Endothelial cell of umbilical vein (primary cell): ENCODE data around the gene RBM20. TPM values are rescaled to one million over a fixed set of nuclear protein-coding genes. Genes with fewer than 3 reads are reported as not detected.

Experiments used
- BruUV-seq: library from RNA; stranded (reverse); fragments of 400-500 nt; replicated peaks from 2 replicates; lab custom pipeline; 2021; lab: Mats Ljungman, UMichigan
- CTCF ChIA-PET: fragments of 300-600, 350-600 bp; sonication (Branson Sonifier 250); formaldehyde crosslinking; loops from one replicate; lab custom pipeline; 2021; ENCODE audit warnings: antibody characterized with exemption, inconsistent platforms; lab: Charles Lee
- POLR2A ChIA-PET: fragments of 300-600, 350-600 bp; sonication (Branson Sonifier 250); formaldehyde crosslinking; loops from one replicate; lab custom pipeline; 2021; ENCODE audit warnings: antibody characterized with exemption, inconsistent platforms; lab: Charles Lee
- DNase-seq: peaks from one replicate; pipeline ENCODE4 v3.0.0-alpha.2; 2011; ENCODE audit warnings: low read depth, low spot score
- FAIRE-seq: peaks from 2 replicates; lab custom pipeline; 2011; peaks lifted over from hg19 to GRCh38; lab: Jason Lieb, UNC
- H2AFZ ChIP-seq: 2 replicates; pipeline ENCODE4 v1.6.0; 2012; ENCODE audit warnings: low read depth, low read length, control low read depth, inconsistent platforms
- H3K27ac ChIP-seq: 2 replicates; pipeline ENCODE4 v1.5.1; 2011; ENCODE audit warnings: low read depth, mild to moderate bottlenecking, control low read depth, low read length, moderate library complexity; ENCODE audit not compliant: insufficient read depth
- H3K27me3 ChIP-seq, 2 experiments: 2 replicates each; pipeline versions ENCODE4 v1.6.0 to v1.6.1; 2011; ENCODE audit warnings: low read length in 2 of 2, mixed read lengths in 1 of 2; ENCODE audit not compliant: control insufficient read depth in 2 of 2, insufficient read depth in 2 of 2
- H3K36me3 ChIP-seq, 2 experiments: 2 replicates in 1 of 2; 3 replicates in 1 of 2; pipeline ENCODE4 v1.5.1; 2011; ENCODE audit warnings: low read length in 2 of 2, mild to moderate bottlenecking in 1 of 2, moderate library complexity in 1 of 2; ENCODE audit not compliant: control insufficient read depth in 2 of 2, insufficient read depth in 2 of 2; ENCODE audit errors: extremely low read depth in 1 of 2
- H3K4me1 ChIP-seq: 3 replicates; pipeline ENCODE4 v1.5.1; 2011; ENCODE audit warnings: mild to moderate bottlenecking, low read length; ENCODE audit not compliant: control insufficient read depth, insufficient read depth; ENCODE audit errors: extremely low read depth
- H3K4me2 ChIP-seq: 2 replicates; pipeline ENCODE4 v1.6.1; 2011; ENCODE audit warnings: low read length, control low read depth, mixed read lengths; ENCODE audit not compliant: insufficient read depth
- H3K4me3 ChIP-seq, 3 experiments: fragments of 200-600 bp in 1 of 3; sonication (generic), shearing (Covaris generic) in 1 of 3; replicated peaks in 1 of 3; 2 replicates each; pipeline ENCODE4 v1.5.1; 2011 to 2016; ENCODE audit warnings: control low read depth in 3 of 3, low read length in 3 of 3, mild to moderate bottlenecking in 2 of 3, inconsistent platforms in 1 of 3, low read depth in 1 of 3, moderate library complexity in 1 of 3; ENCODE audit not compliant: insufficient read depth in 1 of 3
- H3K79me2 ChIP-seq: 2 replicates; pipeline ENCODE4 v1.6.0; 2012; ENCODE audit warnings: low read length, inconsistent platforms; ENCODE audit not compliant: control insufficient read depth, insufficient read depth
- H3K9ac ChIP-seq: replicated peaks from 2 replicates; pipeline ENCODE3; 2011; ENCODE audit warnings: low read length, control low read depth; ENCODE audit not compliant: insufficient read depth; ENCODE audit errors: extremely low read depth
- H3K9me1 ChIP-seq: replicated peaks from 3 replicates; pipeline ENCODE4 v1.6.0; 2011; ENCODE audit warnings: mild to moderate bottlenecking, low read length; ENCODE audit not compliant: control insufficient read depth, insufficient read depth; ENCODE audit errors: extremely low read depth
- H3K9me3 ChIP-seq: replicated peaks from 2 replicates; pipeline ENCODE4 v1.5.1; 2012; ENCODE audit warnings: low read length, inconsistent platforms; ENCODE audit not compliant: control insufficient read depth, insufficient read depth
- H4K20me1 ChIP-seq: replicated peaks from 2 replicates; pipeline ENCODE3; 2011; ENCODE audit warnings: mild to moderate bottlenecking, low read length; ENCODE audit not compliant: control insufficient read depth, insufficient read depth; ENCODE audit errors: extremely low read depth
- EZH2 ChIP-seq: IDR thresholded peaks from 2 replicates; pipeline ENCODE4 v1.6.1; 2012; ENCODE audit warnings: borderline replicate concordance, low read depth, mild to moderate bottlenecking, moderate library complexity, low read length, inconsistent platforms; ENCODE audit not compliant: severe bottlenecking
- FOS ChIP-seq: IDR thresholded peaks from 2 replicates; pipeline ENCODE4 v1.6.1; 2011; ENCODE audit warnings: mild to moderate bottlenecking, low read length, moderate library complexity, borderline replicate concordance; ENCODE audit not compliant: insufficient read depth
- GATA2 ChIP-seq: IDR thresholded peaks from 2 replicates; pipeline ENCODE4 v1.7.0; 2011; ENCODE audit warnings: low read depth, mild to moderate bottlenecking, moderate library complexity, mixed read lengths, low read length; ENCODE audit not compliant: insufficient read length, insufficient read depth
- JUN ChIP-seq: IDR thresholded peaks from 2 replicates; pipeline ENCODE4 v1.6.1; 2011; ENCODE audit warnings: borderline replicate concordance, low read depth; ENCODE audit not compliant: insufficient read length, insufficient read depth
- MYC ChIP-seq: IDR thresholded peaks from one replicate; pipeline ENCODE4 v1.6.1; 2011; ENCODE audit warnings: mild to moderate bottlenecking, low read depth, low read length
- POLR2A ChIP-seq: IDR thresholded peaks from 2 replicates; pipeline ENCODE4 v1.6.1; 2012; ENCODE audit warnings: low read depth, mild to moderate bottlenecking, control low read depth, low read length
- POLR2AphosphoS5 ChIP-seq: IDR thresholded peaks from 2 replicates; pipeline ENCODE4 v1.6.1; 2012; ENCODE audit warnings: low read depth, mild to moderate bottlenecking, control low read depth, low read length, moderate library complexity; ENCODE audit not compliant: insufficient read depth
- dilution Hi-C: fragments of 300-500 bp; cut with MboI; formaldehyde crosslinking; loops from one replicate; pipeline ENCODE4 v1.15.0; 2019; ENCODE audit warnings: low sequenced_read_pairs; ENCODE audit not compliant: extremely low pct_ligation_motif_present
- intact Hi-C: fragments of 100-400 bp; cut with micrococcal nuclease; formaldehyde crosslinking; loops from one replicate; pipeline ENCODE4 v1.10.0; 2022
- polyA plus RNA-seq, 4 experiments: library from polyadenylated mRNA; depleted of rRNA in 3 of 4; stranded (reverse) in 3 of 4; unstranded in 1 of 4; fragments of >200 nt; gene quantifications; 2 replicates each; pipeline versions ENCODE4 v1.2.1 to v1.2.3, GENCODE V29; 2011 to 2012; ENCODE audit warnings: missing spikeins in 1 of 4
- total RNA-seq: library from RNA; stranded (reverse); gene quantifications from 2 replicates; pipeline ENCODE4 v1.2.3, GENCODE V29; 2021
- TF ChIP-seq, protein P1 (sequence below): IDR thresholded peaks from 2 replicates; pipeline ENCODE4 v1.6.1; 2011; ENCODE audit not compliant: insufficient read depth, insufficient read length
- TF ChIP-seq, protein P2 (sequence below), 2 donors: IDR thresholded peaks; 1 replicate in 1 of 2; 2 replicates in 1 of 2; pipeline ENCODE4 v1.5.1; 2011; ENCODE audit warnings: low read length in 2 of 2, mild to moderate bottlenecking in 2 of 2, moderate library complexity in 2 of 2, control low read depth in 1 of 2, inconsistent platforms in 1 of 2, low read depth in 1 of 2; ENCODE audit not compliant: insufficient read depth in 1 of 2; ENCODE audit errors: extremely low read depth in 1 of 2

RBM20 gene
- total and polyA plus RNA-seq, 2 donors (not counting 3 experiments of a cell fraction or from before 2014, with no cell fraction given): 0.04 TPM; not detected in 1

- dilution Hi-C loops: no loop called here
- Histone ChIP-seq H3K4me3 (no peak overlapping the region), H2AFZ (no peak overlapping the region), H3K79me2 (no peaks in the 10 kb centered on the region), H3K27ac (no peak overlapping the region), H3K9me3 (no peaks in the 10 kb centered on the region), H3K9me1 (no peaks in the 10 kb centered on the region), H3K9ac (no peak overlapping the region), H4K20me1 (no peaks in the 10 kb centered on the region), H3K27me3 (peaks cover 20 to 26% of the 10 kb centered on the region in 2 experiments), H3K4me1 (no peaks in the 10 kb centered on the region), H3K36me3 (no peaks in the 10 kb centered on the region), H3K4me2 (no peak overlapping the region)
- FAIRE-seq (no peak), DNase-seq (no peak)
- ChIA-PET POLR2A (no interaction called here), CTCF (interaction anchor here (1.4 kb wide), 1 partner anchor 34 kb away, joined by 3 read pairs; no protein-coding TSS in a partner anchor)
- intact Hi-C loops: no loop called here
- TF ChIP-seq JUN (no peak), GATA2 (no peak), EZH2 (no peak), FOS (no peak), POLR2A (no peak), POLR2AphosphoS5 (no peak), MYC (no peak)
- TF ChIP-seq, protein P1, sequence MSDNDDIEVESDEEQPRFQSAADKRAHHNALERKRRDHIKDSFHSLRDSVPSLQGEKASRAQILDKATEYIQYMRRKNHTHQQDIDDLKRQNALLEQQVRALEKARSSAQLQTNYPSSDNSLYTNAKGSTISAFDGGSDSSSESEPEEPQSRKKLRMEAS: no peak
- TF ChIP-seq, protein P2, sequence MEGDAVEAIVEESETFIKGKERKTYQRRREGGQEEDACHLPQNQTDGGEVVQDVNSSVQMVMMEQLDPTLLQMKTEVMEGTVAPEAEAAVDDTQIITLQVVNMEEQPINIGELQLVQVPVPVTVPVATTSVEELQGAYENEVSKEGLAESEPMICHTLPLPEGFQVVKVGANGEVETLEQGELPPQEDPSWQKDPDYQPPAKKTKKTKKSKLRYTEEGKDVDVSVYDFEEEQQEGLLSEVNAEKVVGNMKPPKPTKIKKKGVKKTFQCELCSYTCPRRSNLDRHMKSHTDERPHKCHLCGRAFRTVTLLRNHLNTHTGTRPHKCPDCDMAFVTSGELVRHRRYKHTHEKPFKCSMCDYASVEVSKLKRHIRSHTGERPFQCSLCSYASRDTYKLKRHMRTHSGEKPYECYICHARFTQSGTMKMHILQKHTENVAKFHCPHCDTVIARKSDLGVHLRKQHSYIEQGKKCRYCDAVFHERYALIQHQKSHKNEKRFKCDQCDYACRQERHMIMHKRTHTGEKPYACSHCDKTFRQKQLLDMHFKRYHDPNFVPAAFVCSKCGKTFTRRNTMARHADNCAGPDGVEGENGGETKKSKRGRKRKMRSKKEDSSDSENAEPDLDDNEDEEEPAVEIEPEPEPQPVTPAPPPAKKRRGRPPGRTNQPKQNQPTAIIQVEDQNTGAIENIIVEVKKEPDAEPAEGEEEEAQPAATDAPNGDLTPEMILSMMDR (IDR thresholded peaks at IDR 0.05; ENCODE audit: extremely low read depth in 1 of 2, insufficient read depth in 1 of 2, low read depth in 1 of 2, low read length in 2 of 2): no peak
- BruUV-seq: no TSS peak
Observed at GRCh38 chr10:110636932-110637557, 7.1 kb upstream of the RBM20 start.
